ENCODE measurements around the gene UBE2D2.

UBE2D2 gene

GRCh38 chr5:139634541-139634940 lies 73.4 kb downstream of the UBE2D2 start:
- Mint-ChIP-seq H3K4me3 (peak overlapping the region; percentile 17), H3K27me3 (no peaks in the 10 kb centered on the region), H3K27ac (peak overlapping the region; percentile 96), H3K9me3 (no peaks in the 10 kb centered on the region), H3K36me3 (no peaks in the 10 kb centered on the region), H3K4me1 (peaks cover 66% of the 10 kb centered on the region)
- no peak for ATAC-seq

- H3K27me3 Mint-ChIP-seq, result no peaks in the 10 kb centered on the region
- no peak for ATAC-seq
- H3K27ac Mint-ChIP-seq, result peak overlapping the region; percentile 96
- peak overlapping the region; percentile 45 for H3K4me3 Mint-ChIP-seq
- H3K36me3 Mint-ChIP-seq, result no peaks in the 10 kb centered on the region
- no peaks in the 10 kb centered on the region for H3K9me3 Mint-ChIP-seq
- H3K4me1 Mint-ChIP-seq, result peaks cover 72% of the 10 kb centered on the region
Observed at GRCh38 chr5:139635191-139635590, 74.1 kb downstream of the UBE2D2 start.

GRCh38 chr5:139635606-139636206 lies 74.6 kb downstream of the UBE2D2 start:
- H3K27ac Mint-ChIP-seq, result peak overlapping the region; percentile 96
- H3K36me3 Mint-ChIP-seq, result no peaks in the 10 kb centered on the region
- H3K27me3 Mint-ChIP-seq, result no peaks in the 10 kb centered on the region
- no peaks in the 10 kb centered on the region for H3K9me3 Mint-ChIP-seq
- H3K4me1 Mint-ChIP-seq, result peaks cover 77% of the 10 kb centered on the region
- ATAC-seq, result peak; percentile 10
- peak overlapping the region; percentile 90 for H3K4me3 Mint-ChIP-seq

GRCh38 chr5:139636207-139636792 lies 75.2 kb downstream of the UBE2D2 start:
- H3K36me3 Mint-ChIP-seq, result no peaks in the 10 kb centered on the region
- no peaks in the 10 kb centered on the region for H3K27me3 Mint-ChIP-seq
- H3K27ac Mint-ChIP-seq, result peak overlapping the region; percentile 96
- ATAC-seq, result peak; percentile 89
- H3K9me3 Mint-ChIP-seq, result no peaks in the 10 kb centered on the region
- H3K4me3 Mint-ChIP-seq, result peak overlapping the region; percentile 90
- peaks cover 83% of the 10 kb centered on the region for H3K4me1 Mint-ChIP-seq

GRCh38 chr5:139636975-139637408 lies 75.9 kb downstream of the UBE2D2 start:
- ATAC-seq, result peak; percentile 39
- H3K9me3 Mint-ChIP-seq, result no peaks in the 10 kb centered on the region
- H3K27me3 Mint-ChIP-seq, result no peaks in the 10 kb centered on the region
- peak overlapping the region; percentile 96 for H3K27ac Mint-ChIP-seq
- H3K36me3 Mint-ChIP-seq, result no peaks in the 10 kb centered on the region
- H3K4me3 Mint-ChIP-seq, result peak overlapping the region; percentile 90
- peaks cover 90% of the 10 kb centered on the region for H3K4me1 Mint-ChIP-seq

- ATAC-seq, result peak; percentile 56
- H3K4me1 Mint-ChIP-seq, result peaks cover 91% of the 10 kb centered on the region
- H3K9me3 Mint-ChIP-seq, result no peaks in the 10 kb centered on the region
- no peaks in the 10 kb centered on the region for H3K36me3 Mint-ChIP-seq
- no peaks in the 10 kb centered on the region for H3K27me3 Mint-ChIP-seq
- peak overlapping the region; percentile 96 for H3K27ac Mint-ChIP-seq
- peak overlapping the region; percentile 90 for H3K4me3 Mint-ChIP-seq
Observed at GRCh38 chr5:139637438-139638089, 76.4 kb downstream of the UBE2D2 start.

GRCh38 chr5:139638090-139638735 lies 77.1 kb downstream of the UBE2D2 start:
- no peaks in the 10 kb centered on the region for H3K36me3 Mint-ChIP-seq
- H3K4me1 Mint-ChIP-seq, result peaks cover 94% of the 10 kb centered on the region
- ATAC-seq, result peak; percentile 63
- H3K4me3 Mint-ChIP-seq, result peak overlapping the region; percentile 90
- no peaks in the 10 kb centered on the region for H3K27me3 Mint-ChIP-seq
- no peaks in the 10 kb centered on the region for H3K9me3 Mint-ChIP-seq
- H3K27ac Mint-ChIP-seq, result peak overlapping the region; percentile 96

GRCh38 chr5:139638736-139639618 lies 77.8 kb downstream of the UBE2D2 start:
- Mint-ChIP-seq H3K9me3 (no peaks in the 10 kb centered on the region), H3K4me1 (peaks cover 93% of the 10 kb centered on the region), H3K36me3 (no peaks in the 10 kb centered on the region), H3K27me3 (no peaks in the 10 kb centered on the region), H3K4me3 (peak overlapping the region; percentile 90), H3K27ac (peak overlapping the region; percentile 96)
- no peak for ATAC-seq

- no peak overlapping the region for H3K4me3 Mint-ChIP-seq
- no peaks in the 10 kb centered on the region for H3K9me3 Mint-ChIP-seq
- peaks cover 92% of the 10 kb centered on the region for H3K4me1 Mint-ChIP-seq
- peaks cover under 1% of the 10 kb centered on the region for H3K36me3 Mint-ChIP-seq
- no peaks in the 10 kb centered on the region for H3K27me3 Mint-ChIP-seq
- no peak for ATAC-seq
- H3K27ac Mint-ChIP-seq, result peak overlapping the region; percentile 96
Observed at GRCh38 chr5:139639619-139640380, 78.7 kb downstream of the UBE2D2 start.

GRCh38 chr5:139640421-139641115 lies 79.4 kb downstream of the UBE2D2 start:
- Mint-ChIP-seq H3K27ac (peak overlapping the region; percentile 96), H3K4me3 (no peak overlapping the region), H3K9me3 (no peaks in the 10 kb centered on the region), H3K27me3 (no peaks in the 10 kb centered on the region), H3K36me3 (peaks cover 6% of the 10 kb centered on the region), H3K4me1 (peaks cover 92% of the 10 kb centered on the region)
- ATAC-seq, result no peak

GRCh38 chr5:139641116-139642080 lies 80.3 kb downstream of the UBE2D2 start:
- peaks cover 92% of the 10 kb centered on the region for H3K4me1 Mint-ChIP-seq
- H3K4me3 Mint-ChIP-seq, result no peak overlapping the region
- H3K27me3 Mint-ChIP-seq, result no peaks in the 10 kb centered on the region
- no peak overlapping the region for H3K27ac Mint-ChIP-seq
- no peak for ATAC-seq
- H3K9me3 Mint-ChIP-seq, result no peaks in the 10 kb centered on the region
- peaks cover 6% of the 10 kb centered on the region for H3K36me3 Mint-ChIP-seq

GRCh38 chr5:139642213-139642612 lies 81.1 kb downstream of the UBE2D2 start:
- H3K4me1 Mint-ChIP-seq, result peaks cover 92% of the 10 kb centered on the region
- no peak overlapping the region for H3K4me3 Mint-ChIP-seq
- H3K9me3 Mint-ChIP-seq, result no peaks in the 10 kb centered on the region
- no peak overlapping the region for H3K27ac Mint-ChIP-seq
- ATAC-seq, result no peak
- no peaks in the 10 kb centered on the region for H3K27me3 Mint-ChIP-seq
- H3K36me3 Mint-ChIP-seq, result peaks cover 6% of the 10 kb centered on the region

Data from stimulated activated memory B cell treated with anti-CD40 and anti-IgM and Interleukin-4, amounts not matched to agents 10 μg/mL and 1 μg/mL and 100 μg/mL, for 72 hours (primary cell).